ENCODE data around the gene TNS1. TPM values are rescaled to one million over a fixed set of nuclear protein-coding genes. Genes with fewer than 3 reads are reported as not detected.

TNS1 gene
- total RNA-seq, 1 donor from 2014 or later = 25.1 TPM

DNA sequence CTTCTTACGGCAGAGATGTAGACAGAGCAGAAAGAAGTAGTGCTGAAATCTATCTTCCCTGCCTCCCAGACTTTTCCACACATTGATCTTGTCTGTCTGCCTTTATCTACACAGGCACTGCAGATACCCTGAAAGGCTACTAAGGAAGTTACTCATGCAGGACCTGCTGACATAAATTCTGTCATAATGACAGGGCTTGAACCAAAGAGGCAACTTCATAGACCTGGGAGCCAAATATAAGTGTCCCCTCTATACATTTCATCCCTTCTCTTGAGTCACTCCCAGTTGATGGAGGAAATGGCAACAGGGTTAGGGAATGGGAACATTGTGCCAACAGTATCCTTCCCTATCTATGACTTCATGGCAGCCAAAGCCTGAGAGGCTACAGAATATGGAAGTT, 157.5 kb downstream of the TNS1 start:
- no peak for TF ChIP-seq CTCF (conservative IDR thresholded peaks at IDR 0.05; ENCODE audit: low read depth, low read length)
- DNase-seq (ENCODE audit: low read depth) = no peak
- no peak overlapping the region for H3K4me3 ChIP-seq (ENCODE audit: low read depth, low read length)

DNA sequence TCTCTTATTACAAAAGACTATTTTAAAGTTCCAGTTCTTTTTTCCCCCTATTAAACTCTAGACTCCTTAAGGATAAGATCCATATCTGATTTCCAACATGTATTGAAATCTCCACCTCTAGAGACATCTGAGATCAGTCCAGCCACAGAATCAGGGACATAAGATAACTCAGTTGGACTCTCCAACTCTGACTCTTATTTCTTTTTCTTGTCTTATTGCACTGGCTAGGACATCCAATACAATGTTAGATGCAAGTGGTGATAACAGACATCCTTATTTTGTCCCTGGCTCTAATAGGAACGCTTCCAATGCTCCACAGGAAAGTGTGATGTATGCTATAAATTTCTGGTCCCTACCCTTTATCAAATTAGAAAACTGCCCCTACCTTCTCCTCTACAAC, 158.1 kb downstream of the TNS1 start:
- H3K4me3 ChIP-seq (ENCODE audit: low read depth, low read length) = no peak overlapping the region
- no peak for TF ChIP-seq CTCF (conservative IDR thresholded peaks at IDR 0.05; ENCODE audit: low read depth, low read length)
- no peak for DNase-seq (ENCODE audit: low read depth)

GRCh38 chr2:217843324-217843723, 159.5 kb downstream of the TNS1 start:
- no peak overlapping the region for H3K4me3 ChIP-seq (ENCODE audit: low read depth, low read length)
- no peak for TF ChIP-seq CTCF (conservative IDR thresholded peaks at IDR 0.05; ENCODE audit: low read depth, low read length)
- DNase-seq (ENCODE audit: low read depth) = no peak

- TF ChIP-seq CTCF (conservative IDR thresholded peaks at IDR 0.05; ENCODE audit: low read depth, low read length) = no peak
- DNase-seq (ENCODE audit: low read depth) = no peak
- no peak overlapping the region for H3K4me3 ChIP-seq (ENCODE audit: low read depth, low read length)
Measured at GRCh38 chr2:217842017-217842416, 160.8 kb downstream of the TNS1 start.

DNA sequence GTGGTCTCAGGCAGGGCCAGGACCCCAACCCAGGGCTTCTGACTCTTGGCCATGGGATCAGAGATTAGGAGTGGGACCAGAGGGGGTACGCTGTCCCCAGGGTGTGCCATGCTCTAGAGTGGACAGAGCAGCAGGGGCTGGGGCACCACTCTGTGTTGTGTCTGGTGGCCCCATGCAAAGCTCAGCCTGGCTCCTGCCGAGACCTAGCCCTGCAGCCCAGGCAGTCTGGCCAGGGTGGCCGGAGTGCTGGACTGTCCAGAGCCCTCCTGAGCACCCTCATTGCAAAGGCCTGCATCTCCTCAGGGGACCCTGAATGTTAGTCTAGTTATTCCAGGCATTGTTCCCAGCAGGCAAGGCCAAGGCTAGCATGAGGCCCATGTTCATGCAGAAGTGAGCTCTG, 162.3 kb downstream of the TNS1 start:
- H3K4me3 ChIP-seq (ENCODE audit: low read depth, low read length) = no peak overlapping the region
- TF ChIP-seq CTCF (conservative IDR thresholded peaks at IDR 0.05; ENCODE audit: low read depth, low read length) = no peak
- no peak for DNase-seq (ENCODE audit: low read depth)

GRCh38 chr2:217839750-217840107, 163.1 kb downstream of the TNS1 start:
- TF ChIP-seq CTCF (conservative IDR thresholded peaks at IDR 0.05; ENCODE audit: low read depth, low read length) = no peak
- DNase-seq (ENCODE audit: low read depth) = no peak
- H3K4me3 ChIP-seq (ENCODE audit: low read depth, low read length) = no peak overlapping the region

- DNase-seq (ENCODE audit: low read depth) = no peak
- TF ChIP-seq CTCF (conservative IDR thresholded peaks at IDR 0.05; ENCODE audit: low read depth, low read length) = no peak
- no peak overlapping the region for H3K4me3 ChIP-seq (ENCODE audit: low read depth, low read length)
Measured at GRCh38 chr2:217839073-217839749, 163.6 kb downstream of the TNS1 start.

All from epithelial cell of proximal tubule (primary cell).